Parathyroid adenoma (tissue), 2 donors: ENCODE results near the gene MYO1D.

ENCODE experiments used
- H2AFZ ChIP-seq: fragments of 300-600 bp; sonication (generic); one replicate; pipeline ENCODE4 v1.7.0; 2017; ENCODE audit warnings: antibody characterized with exemption, mild to moderate bottlenecking
- H3K27ac ChIP-seq: fragments of 300-600 bp; sonication (generic); one replicate; pipeline ENCODE4 v1.7.0; 2017
- H3K27me3 ChIP-seq: fragments of 300-600 bp; sonication (generic); one replicate; pipeline ENCODE4 v1.7.0; 2017; ENCODE audit warnings: low read length; ENCODE audit not compliant: control insufficient read depth, insufficient read depth
- H3K36me3 ChIP-seq: fragments of 300-600 bp; sonication (generic); one replicate; pipeline ENCODE4 v1.7.0; 2017; ENCODE audit warnings: low read length; ENCODE audit not compliant: control insufficient read depth, insufficient read depth
- H3K4me1 ChIP-seq: fragments of 300-600 bp; sonication (generic); one replicate; pipeline ENCODE4 v1.7.0; 2017; ENCODE audit warnings: control low read depth
- H3K4me2 ChIP-seq: fragments of 300-600 bp; sonication (generic); one replicate; pipeline ENCODE4 v1.7.0; 2017; ENCODE audit warnings: low read length
- H3K4me3 ChIP-seq: fragments of 300-600 bp; sonication (generic); one replicate; pipeline ENCODE4 v1.7.0; 2017; ENCODE audit warnings: low read depth, low read length
- H3K79me2 ChIP-seq: fragments of 300-600 bp; sonication (generic); one replicate; pipeline ENCODE4 v1.7.0; 2017; ENCODE audit warnings: control low read depth
- H3K9ac ChIP-seq: fragments of 300-600 bp; sonication (generic); one replicate; pipeline ENCODE4 v1.7.0; 2017; ENCODE audit warnings: mild to moderate bottlenecking
- H3K9me3 ChIP-seq: fragments of 300-600 bp; sonication (generic); one replicate; pipeline ENCODE4 v1.7.0; 2017; ENCODE audit warnings: low read length; ENCODE audit not compliant: control insufficient read depth
- TF ChIP-seq, protein P1 (sequence below): fragments of 300-600 bp; sonication (generic); IDR thresholded peaks from one replicate; pipeline ENCODE4 v1.7.0; 2017; ENCODE audit warnings: antibody characterized with exemption, mild to moderate bottlenecking
- donor health status: primary hyperparathyroidism.

The MYO1D gene

DNA sequence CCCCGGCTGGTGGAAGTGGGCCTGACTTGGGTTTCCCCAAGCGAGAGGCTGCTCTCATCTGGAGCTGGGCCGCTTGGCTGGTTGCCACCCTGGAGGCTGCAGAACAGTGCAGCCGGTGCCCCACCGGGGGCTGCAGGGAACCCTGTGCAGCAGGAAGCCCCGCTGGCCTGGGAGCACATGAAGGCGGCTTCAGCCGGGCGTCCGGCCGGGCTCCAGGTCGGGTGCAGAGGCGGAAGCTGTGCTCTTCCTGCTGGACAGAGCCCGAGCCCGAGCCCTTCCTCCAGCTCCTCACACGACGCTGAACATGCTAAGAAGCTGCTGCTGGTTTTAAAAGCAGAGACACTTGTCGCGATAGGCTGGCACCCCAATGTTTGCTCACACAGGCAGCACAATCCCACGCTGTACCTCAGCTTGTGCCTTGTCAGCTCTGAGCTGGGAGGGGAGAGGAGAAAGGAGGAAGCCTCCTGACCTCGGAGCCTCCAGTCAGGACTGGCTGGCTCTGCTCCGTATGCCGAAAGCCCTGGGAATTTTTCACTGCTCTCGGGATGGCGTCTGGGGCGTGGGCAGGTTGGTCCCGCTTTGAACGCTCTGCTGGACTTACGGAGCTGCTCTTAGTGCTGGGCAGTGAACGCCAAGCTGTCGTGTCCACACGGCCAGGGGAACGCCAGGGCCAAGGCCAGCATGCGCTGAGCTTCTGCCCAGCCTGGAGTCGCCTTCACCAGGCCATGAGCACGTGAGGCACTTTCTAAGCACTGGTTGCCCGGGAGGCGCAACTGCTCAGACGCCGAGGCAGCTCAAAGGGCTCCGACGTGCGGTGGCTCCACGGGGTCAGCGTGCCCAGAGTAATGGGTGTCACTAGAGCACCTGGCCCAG, 381.3 kb downstream of the MYO1D start:
- no peaks in the 10 kb centered on the region for H3K36me3 ChIP-seq
- no peak overlapping the region for H3K27ac ChIP-seq
- TF ChIP-seq, protein P1, sequence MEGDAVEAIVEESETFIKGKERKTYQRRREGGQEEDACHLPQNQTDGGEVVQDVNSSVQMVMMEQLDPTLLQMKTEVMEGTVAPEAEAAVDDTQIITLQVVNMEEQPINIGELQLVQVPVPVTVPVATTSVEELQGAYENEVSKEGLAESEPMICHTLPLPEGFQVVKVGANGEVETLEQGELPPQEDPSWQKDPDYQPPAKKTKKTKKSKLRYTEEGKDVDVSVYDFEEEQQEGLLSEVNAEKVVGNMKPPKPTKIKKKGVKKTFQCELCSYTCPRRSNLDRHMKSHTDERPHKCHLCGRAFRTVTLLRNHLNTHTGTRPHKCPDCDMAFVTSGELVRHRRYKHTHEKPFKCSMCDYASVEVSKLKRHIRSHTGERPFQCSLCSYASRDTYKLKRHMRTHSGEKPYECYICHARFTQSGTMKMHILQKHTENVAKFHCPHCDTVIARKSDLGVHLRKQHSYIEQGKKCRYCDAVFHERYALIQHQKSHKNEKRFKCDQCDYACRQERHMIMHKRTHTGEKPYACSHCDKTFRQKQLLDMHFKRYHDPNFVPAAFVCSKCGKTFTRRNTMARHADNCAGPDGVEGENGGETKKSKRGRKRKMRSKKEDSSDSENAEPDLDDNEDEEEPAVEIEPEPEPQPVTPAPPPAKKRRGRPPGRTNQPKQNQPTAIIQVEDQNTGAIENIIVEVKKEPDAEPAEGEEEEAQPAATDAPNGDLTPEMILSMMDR = no peak
- no peak overlapping the region for H3K9ac ChIP-seq
- H3K9me3 ChIP-seq = no peaks in the 10 kb centered on the region
- H3K79me2 ChIP-seq = no peaks in the 10 kb centered on the region
- no peaks in the 10 kb centered on the region for H3K4me1 ChIP-seq
- H3K27me3 ChIP-seq = no peaks in the 10 kb centered on the region
- H2AFZ ChIP-seq = no peak overlapping the region
- no peak overlapping the region for H3K4me3 ChIP-seq
- no peak overlapping the region for H3K4me2 ChIP-seq

- H2AFZ ChIP-seq = no peak overlapping the region
- H3K27ac ChIP-seq = no peak overlapping the region
- no peak overlapping the region for H3K4me2 ChIP-seq
- H3K79me2 ChIP-seq = no peaks in the 10 kb centered on the region
- H3K27me3 ChIP-seq = no peaks in the 10 kb centered on the region
- H3K4me1 ChIP-seq = no peaks in the 10 kb centered on the region
- no peaks in the 10 kb centered on the region for H3K9me3 ChIP-seq
- no peaks in the 10 kb centered on the region for H3K36me3 ChIP-seq
- TF ChIP-seq, protein P1 = no peak
- no peak overlapping the region for H3K9ac ChIP-seq
- no peak overlapping the region for H3K4me3 ChIP-seq
Measured at GRCh38 chr17:32494621-32495358, 382.1 kb downstream of the MYO1D start.

DNA sequence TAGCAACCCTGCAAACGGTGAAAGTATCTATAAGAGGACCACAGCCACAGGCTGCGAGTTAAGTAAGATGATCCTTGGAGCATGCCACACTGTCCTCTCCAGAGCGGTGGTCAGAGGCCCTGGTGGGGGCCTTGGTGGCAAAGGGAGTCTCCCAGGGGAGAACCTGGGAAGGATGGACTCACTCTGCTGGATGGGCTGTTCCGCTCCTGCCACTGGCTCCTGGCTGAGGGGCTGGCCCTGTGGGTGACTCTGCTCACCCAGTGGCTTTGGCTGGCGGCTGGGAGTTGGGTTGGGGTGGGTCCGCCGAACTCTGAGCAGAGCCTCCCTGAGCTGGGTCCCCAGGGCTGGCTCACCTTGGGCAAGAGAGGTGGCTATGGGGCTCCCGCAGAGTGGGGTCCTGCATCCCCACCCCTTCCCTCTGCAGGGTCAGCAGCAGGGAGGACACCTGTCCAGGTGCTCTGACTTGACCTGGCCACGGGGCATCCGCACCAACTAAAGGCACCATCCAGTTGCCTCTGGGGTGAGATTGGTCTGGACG, 382.9 kb downstream of the MYO1D start:
- H3K9me3 ChIP-seq = no peaks in the 10 kb centered on the region
- H3K4me1 ChIP-seq = no peaks in the 10 kb centered on the region
- H3K27ac ChIP-seq = no peak overlapping the region
- no peaks in the 10 kb centered on the region for H3K27me3 ChIP-seq
- H2AFZ ChIP-seq = no peak overlapping the region
- TF ChIP-seq, protein P1 = no peak
- H3K79me2 ChIP-seq = no peaks in the 10 kb centered on the region
- no peak overlapping the region for H3K4me3 ChIP-seq
- no peaks in the 10 kb centered on the region for H3K36me3 ChIP-seq
- H3K4me2 ChIP-seq = no peak overlapping the region
- H3K9ac ChIP-seq = no peak overlapping the region

DNA sequence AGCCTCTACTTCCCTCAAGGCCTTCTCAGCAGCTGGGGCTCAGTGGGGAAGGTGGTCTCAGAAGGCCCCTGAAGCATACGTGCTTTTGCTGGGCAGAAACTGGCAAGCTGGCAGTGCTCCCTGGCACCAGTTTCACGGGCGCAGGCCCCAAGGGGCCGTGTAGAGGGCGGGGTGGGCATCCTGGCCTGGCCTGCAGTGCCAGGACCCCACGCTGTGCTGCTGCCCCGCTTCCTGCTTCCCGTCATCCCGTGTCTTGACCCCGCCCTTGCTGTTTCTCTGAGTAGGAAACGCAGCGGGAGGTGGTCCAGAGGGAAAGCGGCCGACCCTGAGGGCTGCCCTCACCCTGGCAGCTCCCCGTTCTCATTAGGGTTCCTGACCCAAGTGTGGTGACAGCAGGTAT, 383.4 kb downstream of the MYO1D start:
- Histone ChIP-seq H2AFZ (no peak overlapping the region), H3K9me3 (no peaks in the 10 kb centered on the region), H3K4me3 (no peak overlapping the region), H3K27me3 (no peaks in the 10 kb centered on the region), H3K27ac (no peak overlapping the region), H3K36me3 (no peaks in the 10 kb centered on the region), H3K4me1 (no peaks in the 10 kb centered on the region), H3K9ac (no peak overlapping the region), H3K79me2 (no peaks in the 10 kb centered on the region), H3K4me2 (no peak overlapping the region)
- TF ChIP-seq, protein P1 = no peak
